ENCODE measurements around the gene KCNJ12.
"Not testable (repeated sequence)": the region's sequence is repeated elsewhere in the genome, so short reads cannot be mapped to it uniquely, and the experiment has no call there.

KCNJ12 gene

GRCh38 chr17:21452377-21453143, 76.4 kb downstream of the KCNJ12 start:
- DNase-seq (ENCODE audit: low spot score): peak; percentile 34

GRCh38 chr17:21453144-21453898, 77.2 kb downstream of the KCNJ12 start:
- DNase-seq (ENCODE audit: low spot score): no peak

GRCh38 chr17:21454006-21454405, 77.8 kb downstream of the KCNJ12 start:
- DNase-seq (ENCODE audit: low spot score): not testable (repeated sequence)

GRCh38 chr17:21454441-21454840, 78.3 kb downstream of the KCNJ12 start:
- DNase-seq (ENCODE audit: low spot score): no peak

GRCh38 chr17:21455761-21456160, 79.6 kb downstream of the KCNJ12 start:
- no peak for DNase-seq (ENCODE audit: low spot score)

GRCh38 chr17:21456449-21456848, 80.3 kb downstream of the KCNJ12 start:
- not testable (repeated sequence) for DNase-seq (ENCODE audit: low spot score)

GRCh38 chr17:21457051-21458026, 81.2 kb downstream of the KCNJ12 start:
- DNase-seq (ENCODE audit: low spot score): peak; percentile 92

- DNase-seq (ENCODE audit: low spot score): no peak
Measured at GRCh38 chr17:21458054-21458453, 81.9 kb downstream of the KCNJ12 start.

- no peak for DNase-seq (ENCODE audit: low spot score)
Measured at GRCh38 chr17:21459536-21459935, 83.4 kb downstream of the KCNJ12 start.

- no peak for DNase-seq (ENCODE audit: low spot score)
Measured at GRCh38 chr17:21460358-21460757, 84.2 kb downstream of the KCNJ12 start.

GRCh38 chr17:21462237-21462636, 86.1 kb downstream of the KCNJ12 start:
- no peak for DNase-seq (ENCODE audit: low spot score)

GRCh38 chr17:21463204-21463661, 87.1 kb downstream of the KCNJ12 start:
- DNase-seq (ENCODE audit: low spot score): no peak

- no peak for DNase-seq (ENCODE audit: low spot score)
Measured at GRCh38 chr17:21463779-21464407, 87.7 kb downstream of the KCNJ12 start.

GRCh38 chr17:21464611-21465021, 88.5 kb downstream of the KCNJ12 start:
- DNase-seq (ENCODE audit: low spot score): no peak

- DNase-seq (ENCODE audit: low spot score): no peak
Measured at GRCh38 chr17:21466550-21466949, 90.4 kb downstream of the KCNJ12 start.

GRCh38 chr17:21467196-21467595, 91.0 kb downstream of the KCNJ12 start:
- no peak for DNase-seq (ENCODE audit: low spot score)

- no peak for DNase-seq (ENCODE audit: low spot score)
Measured at GRCh38 chr17:21467739-21468490, 91.8 kb downstream of the KCNJ12 start.
